Measurements from ENCODE around the gene C1orf232.

DNA sequence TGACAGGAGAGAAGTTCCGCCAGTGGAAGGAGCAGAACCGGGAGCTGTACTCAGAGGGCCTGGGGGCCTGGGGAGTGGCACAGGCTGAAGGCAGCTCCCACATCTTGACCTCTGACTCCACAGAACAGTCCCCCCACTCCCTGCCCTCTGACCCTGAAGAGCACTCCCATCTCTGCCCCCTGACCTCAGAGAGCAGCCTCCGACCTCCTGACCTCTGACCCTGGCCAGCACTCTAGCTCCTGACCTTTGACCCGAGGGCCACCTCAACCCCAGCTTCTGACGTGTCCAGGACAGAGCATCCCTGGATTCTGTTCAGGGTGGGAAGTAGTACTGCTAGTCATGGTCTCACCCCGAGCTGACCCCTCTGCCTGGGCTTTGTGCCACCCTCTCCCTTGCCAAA lies 20.6 kb upstream of the C1orf232 start:
- TF ChIP-seq, protein P1, sequence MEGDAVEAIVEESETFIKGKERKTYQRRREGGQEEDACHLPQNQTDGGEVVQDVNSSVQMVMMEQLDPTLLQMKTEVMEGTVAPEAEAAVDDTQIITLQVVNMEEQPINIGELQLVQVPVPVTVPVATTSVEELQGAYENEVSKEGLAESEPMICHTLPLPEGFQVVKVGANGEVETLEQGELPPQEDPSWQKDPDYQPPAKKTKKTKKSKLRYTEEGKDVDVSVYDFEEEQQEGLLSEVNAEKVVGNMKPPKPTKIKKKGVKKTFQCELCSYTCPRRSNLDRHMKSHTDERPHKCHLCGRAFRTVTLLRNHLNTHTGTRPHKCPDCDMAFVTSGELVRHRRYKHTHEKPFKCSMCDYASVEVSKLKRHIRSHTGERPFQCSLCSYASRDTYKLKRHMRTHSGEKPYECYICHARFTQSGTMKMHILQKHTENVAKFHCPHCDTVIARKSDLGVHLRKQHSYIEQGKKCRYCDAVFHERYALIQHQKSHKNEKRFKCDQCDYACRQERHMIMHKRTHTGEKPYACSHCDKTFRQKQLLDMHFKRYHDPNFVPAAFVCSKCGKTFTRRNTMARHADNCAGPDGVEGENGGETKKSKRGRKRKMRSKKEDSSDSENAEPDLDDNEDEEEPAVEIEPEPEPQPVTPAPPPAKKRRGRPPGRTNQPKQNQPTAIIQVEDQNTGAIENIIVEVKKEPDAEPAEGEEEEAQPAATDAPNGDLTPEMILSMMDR (IDR thresholded peaks at IDR 0.05) = no peak
- TF ChIP-seq POLR2A (IDR thresholded peaks at IDR 0.05) = no peak
- TF ChIP-seq EP300 (IDR thresholded peaks at IDR 0.05) = no peak

All from ovary (tissue), 3 donors.